Aorta (tissue), 5 donors: Measurements from ENCODE around the gene HPCAL1. TPM values are rescaled to one million over a fixed set of nuclear protein-coding genes. Genes with fewer than 3 reads are reported as not detected.

Experiments used
- ATAC-seq: fragments of 200-7000 bp; cut with Tn5 transposase; one replicate; pipeline ENCODE4 v1.9.1; 2022; ENCODE audit warnings: moderate library complexity; ENCODE audit not compliant: low FRiP score
- DNase-seq, 2 donors: peaks; one replicate each; pipeline ENCODE4 v3.0.0-alpha.2; 2020
- H3K27ac ChIP-seq, 2 donors: one replicate each; pipeline ENCODE4 v1.5.1; 2013; ENCODE audit warnings: low read length in 2 of 2, mild to moderate bottlenecking in 2 of 2, moderate library complexity in 2 of 2, control low read depth in 1 of 2, inconsistent platforms in 1 of 2, low read depth in 1 of 2
- H3K27me3 ChIP-seq, 2 donors: one replicate each; pipeline ENCODE4 v1.6.1; 2013; ENCODE audit warnings: control low read depth in 1 of 2, low read length in 1 of 2, mild to moderate bottlenecking in 1 of 2, moderate library complexity in 1 of 2; ENCODE audit not compliant: insufficient read depth in 2 of 2, control insufficient read depth in 1 of 2
- H3K36me3 ChIP-seq, 2 donors: one replicate each; pipeline ENCODE4 v1.6.1; 2013; ENCODE audit warnings: control low read depth in 1 of 2, low read length in 1 of 2, mild to moderate bottlenecking in 1 of 2; ENCODE audit not compliant: insufficient read depth in 2 of 2, control insufficient read depth in 1 of 2
- H3K4me1 ChIP-seq, 2 donors: one replicate each; pipeline ENCODE4 v1.6.1; 2013; ENCODE audit warnings: low read length in 2 of 2, control low read depth in 1 of 2, mild to moderate bottlenecking in 1 of 2, moderate library complexity in 1 of 2; ENCODE audit not compliant: insufficient read depth in 2 of 2, control insufficient read depth in 1 of 2
- H3K4me3 ChIP-seq, 2 donors: one replicate each; pipeline ENCODE4 v1.5.1; 2013; ENCODE audit warnings: low read length in 2 of 2, control low read depth in 1 of 2, mild to moderate bottlenecking in 1 of 2
- H3K9me3 ChIP-seq: one replicate; pipeline ENCODE4 v1.6.1; 2013; ENCODE audit warnings: mild to moderate bottlenecking, low read length; ENCODE audit not compliant: control insufficient read depth
- WGBS, 2 donors: extraction: QIAGEN DNeasy Blood & Tissue Kit; methylation state at CpG; one replicate each; pipeline ENCODE4 v1.1.7; 2013; 5-methylcytosine and 5-hydroxymethylcytosine counted together
- intact Hi-C, 2 donors: fragments of 100-400 bp; cut with DNase I; formaldehyde crosslinking; loops; one replicate each; pipeline versions ENCODE4 v1.14.2 to v1.15.0; 2022
- polyA plus RNA-seq, 2 donors: library from polyadenylated mRNA; stranded (reverse); fragments of 200-250 nt; gene quantifications; one replicate each; pipeline ENCODE4 v1.2.3, GENCODE V29; 2013
- total RNA-seq, 2 donors: library from RNA; stranded (reverse); fragmentation: NEBNext Ultra II Directional; extraction: Animal tissue kit (Norgen Biotek cat#: 25700); gene quantifications; one replicate each; pipeline ENCODE4 v1.2.1, GENCODE V29; 2021
- donor health status: healthy with polysubstance abuse.
- donor health status: Bipolar disorder and iron deficiency.
- donor health status: DM: no; HTN: no; CAD: no.
- donor health status: DM: no; HTN: no; CAD: no.
- donor health status: DM: yes; HTN: yes; CAD: no.

Gene HPCAL1
- total and polyA plus RNA-seq, 4 donors = 21.4 to 39.9 (median 25.3) TPM

DNA sequence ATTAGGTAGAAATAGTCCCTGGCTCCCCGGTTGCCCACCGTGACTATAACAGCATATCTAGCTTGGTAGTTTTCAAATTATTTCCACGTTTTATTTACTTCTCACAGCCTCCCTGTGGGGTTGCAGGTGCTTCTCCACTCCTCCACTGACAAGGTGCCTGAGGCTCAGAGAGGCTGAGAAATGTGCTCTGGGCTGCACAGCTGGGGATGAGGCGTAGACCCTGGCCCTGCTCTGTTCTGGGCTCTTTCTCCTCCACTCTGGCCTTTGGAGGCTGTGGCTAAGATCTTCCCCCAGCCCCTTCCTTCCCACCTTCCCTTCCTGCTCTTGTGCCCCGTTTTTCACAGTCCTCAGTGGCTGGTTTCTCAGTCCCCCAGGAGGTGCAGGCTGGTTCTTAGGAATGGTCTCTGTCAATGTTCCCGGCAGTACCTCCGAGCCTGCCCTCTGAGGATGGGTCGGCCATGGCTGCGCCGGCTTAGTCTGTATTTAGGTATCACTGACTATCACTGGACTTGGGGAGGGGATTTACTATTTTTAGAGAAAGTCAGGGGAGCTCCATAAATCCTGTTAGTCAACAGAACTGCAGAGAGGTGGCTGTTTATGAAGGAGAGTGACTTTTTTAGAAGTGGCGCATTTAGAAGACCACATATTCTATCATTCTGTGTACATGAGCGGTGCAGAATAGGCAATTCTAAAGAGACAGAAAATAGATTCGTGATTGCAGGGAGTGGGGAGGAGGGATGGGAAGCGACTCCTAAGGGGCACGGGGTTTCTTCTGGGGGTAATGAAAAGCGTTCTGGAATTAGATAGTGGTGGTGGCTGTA is 35.0 kb downstream of the HPCAL1 start:
- WGBS, 2 donors = 90% methylated on average over 16 of the region's 16 CpGs
- Histone ChIP-seq H3K4me3 (no peak overlapping the region), H3K9me3 (no peaks in the 10 kb centered on the region), H3K36me3 (no peaks in the 10 kb centered on the region), H3K27me3 (no peaks in the 10 kb centered on the region), H3K4me1 (no peaks in the 10 kb centered on the region), H3K27ac (no peak overlapping the region)
- intact Hi-C loops = no loop called here
- ATAC-seq (no peak), DNase-seq (peak in 1 of 2 donors; percentile 50)

DNA sequence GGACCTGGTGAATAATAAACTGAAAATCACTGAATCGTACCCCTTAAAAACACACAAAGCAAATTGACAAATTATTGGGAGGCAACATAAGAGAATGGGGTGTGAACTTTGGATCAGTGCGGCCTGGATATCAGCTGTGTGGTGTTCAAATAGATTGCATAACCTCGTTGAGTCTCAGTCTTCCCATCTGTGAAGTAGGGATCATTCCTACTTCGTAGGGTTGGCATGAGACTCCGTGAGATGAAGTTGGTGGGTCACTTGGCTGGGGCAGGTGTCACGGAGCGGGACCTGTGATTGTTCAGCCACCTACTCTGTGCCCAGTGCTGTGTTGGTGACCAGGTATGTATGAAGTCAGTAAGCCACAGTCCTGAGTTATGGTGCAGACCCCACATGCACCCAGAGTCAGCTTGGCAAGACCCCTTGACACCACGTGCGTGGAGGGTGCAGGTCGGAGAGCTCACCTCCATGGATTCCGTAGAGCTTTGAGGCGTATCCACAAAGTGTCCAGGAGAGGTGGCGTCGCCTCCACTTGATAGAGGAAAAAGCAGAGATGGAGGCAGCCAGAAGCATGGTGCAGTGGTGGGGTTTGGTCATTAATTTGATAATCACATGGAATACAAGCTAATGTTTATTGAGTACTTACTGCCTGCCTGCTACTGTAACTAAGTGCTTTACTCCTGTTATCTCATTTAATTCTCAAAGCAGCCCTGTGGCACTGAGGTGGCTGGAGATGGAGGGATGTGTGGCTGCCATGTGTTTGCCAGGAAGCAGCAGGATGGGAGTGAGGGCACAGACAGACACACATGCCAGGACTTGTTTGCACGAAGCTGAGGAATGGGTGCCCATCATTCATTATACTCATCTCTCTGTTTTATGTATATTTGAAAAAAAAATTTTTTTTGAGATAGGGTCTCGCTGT is 35.8 kb downstream of the HPCAL1 start:
- H3K36me3 ChIP-seq = no peaks in the 10 kb centered on the region

DNA sequence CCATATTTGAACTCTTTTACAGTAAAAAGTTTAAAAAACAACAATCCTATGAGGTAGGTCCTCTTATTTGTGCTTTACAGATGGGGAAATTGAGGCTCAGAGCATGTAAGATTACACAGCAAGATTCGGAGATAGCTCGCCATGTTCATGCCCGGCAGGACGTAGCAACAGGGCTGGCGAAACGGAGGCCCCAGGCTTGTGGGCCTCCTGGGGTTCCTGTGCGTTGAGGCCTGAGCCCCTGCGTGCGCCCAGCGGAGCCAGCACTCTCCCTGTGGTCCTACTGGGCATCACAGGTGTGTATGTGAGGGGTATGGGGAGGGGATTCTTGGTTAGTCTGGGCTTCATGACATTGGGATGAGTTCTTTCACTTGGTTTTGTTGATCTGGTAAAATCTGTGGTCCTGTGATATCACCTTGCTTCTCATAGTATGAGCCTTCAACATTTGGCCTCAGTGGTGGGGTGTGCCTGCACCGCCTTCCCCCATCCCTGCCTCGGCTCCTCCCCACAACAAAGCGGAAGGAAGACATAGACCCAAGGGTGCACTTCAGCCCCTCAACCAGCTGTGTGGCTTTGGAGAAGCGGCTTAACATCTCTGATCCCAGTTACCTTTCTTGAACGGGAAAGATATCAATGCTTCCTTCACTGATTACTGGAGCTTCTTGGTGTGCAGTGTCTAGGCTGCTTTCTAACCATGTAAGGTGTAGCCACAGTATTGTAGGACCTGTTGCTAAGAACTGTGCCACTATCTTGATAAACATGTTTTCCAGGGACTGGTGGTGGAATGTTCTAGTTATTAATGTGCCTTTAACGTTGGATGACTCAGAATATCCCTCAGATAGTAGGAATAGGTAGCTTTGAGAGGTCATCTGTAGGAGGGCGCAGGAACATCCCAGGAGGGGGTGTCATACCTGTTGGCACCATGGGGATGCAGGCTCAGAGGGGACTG is 37.2 kb downstream of the HPCAL1 start:
- DNase-seq (peak in 1 of 2 donors; percentile 42), ATAC-seq (no peak)
- intact Hi-C loops = no loop called here
- Histone ChIP-seq H3K36me3 (no peaks in the 10 kb centered on the region), H3K9me3 (no peaks in the 10 kb centered on the region), H3K27me3 (no peaks in the 10 kb centered on the region), H3K4me3 (no peak overlapping the region), H3K27ac (no peak overlapping the region), H3K4me1 (no peaks in the 10 kb centered on the region)
- 95% methylated on average over 17 of the region's 17 CpGs for WGBS, 2 donors

More for the DNA sequence above, 35.8 kb downstream of the HPCAL1 start:
- Histone ChIP-seq H3K9me3 (no peaks in the 10 kb centered on the region), H3K27me3 (no peaks in the 10 kb centered on the region), H3K4me3 (no peak overlapping the region), H3K4me1 (no peaks in the 10 kb centered on the region), H3K27ac (no peak overlapping the region)
- 96 to 97% methylated on average over 16 of the region's 16 CpGs for WGBS, 2 donors
- intact Hi-C loops = no loop called here
- DNase-seq (peak in 1 of 2 donors; percentile 30), ATAC-seq (no peak)

GRCh38 chr2:10340593-10340975 is 37.9 kb downstream of the HPCAL1 start:
- no peaks in the 10 kb centered on the region for H3K9me3 ChIP-seq
- intact Hi-C loops = no loop called here
- H3K4me3 ChIP-seq = no peak overlapping the region
- no peaks in the 10 kb centered on the region for H3K4me1 ChIP-seq
- ATAC-seq (no peak), DNase-seq (peak in 1 of 2 donors; percentile 30)
- H3K27ac ChIP-seq = no peak overlapping the region
- no peaks in the 10 kb centered on the region for H3K36me3 ChIP-seq
- 89 to 94% methylated on average over 7 of the region's 7 CpGs for WGBS, 2 donors
- no peaks in the 10 kb centered on the region for H3K27me3 ChIP-seq

GRCh38 chr2:10341193-10341592 is 38.5 kb downstream of the HPCAL1 start:
- peak in 1 of 2 donors; percentile 5 for DNase-seq
- ATAC-seq = no peak
- WGBS, 2 donors = 90 to 92% methylated on average over 8 of the region's 8 CpGs
- intact Hi-C loops = no loop called here
- Histone ChIP-seq H3K27ac (no peak overlapping the region), H3K4me1 (no peaks in the 10 kb centered on the region), H3K27me3 (no peaks in the 10 kb centered on the region), H3K9me3 (no peaks in the 10 kb centered on the region), H3K4me3 (no peak overlapping the region), H3K36me3 (no peaks in the 10 kb centered on the region)

GRCh38 chr2:10342245-10342951 is 39.7 kb downstream of the HPCAL1 start:
- DNase-seq (peak in 1 of 2 donors; percentile 70), ATAC-seq (no peak)
- Histone ChIP-seq H3K27ac (peak overlapping the region in 1 of 2 donors; percentile 11), H3K4me3 (no peak overlapping the region), H3K9me3 (no peaks in the 10 kb centered on the region), H3K36me3 (no peaks in the 10 kb centered on the region), H3K4me1 (no peaks in the 10 kb centered on the region), H3K27me3 (no peaks in the 10 kb centered on the region)
- intact Hi-C loops = no loop called here
- WGBS, 2 donors = 53 to 63% methylated on average over 18 of the region's 18 CpGs

DNA sequence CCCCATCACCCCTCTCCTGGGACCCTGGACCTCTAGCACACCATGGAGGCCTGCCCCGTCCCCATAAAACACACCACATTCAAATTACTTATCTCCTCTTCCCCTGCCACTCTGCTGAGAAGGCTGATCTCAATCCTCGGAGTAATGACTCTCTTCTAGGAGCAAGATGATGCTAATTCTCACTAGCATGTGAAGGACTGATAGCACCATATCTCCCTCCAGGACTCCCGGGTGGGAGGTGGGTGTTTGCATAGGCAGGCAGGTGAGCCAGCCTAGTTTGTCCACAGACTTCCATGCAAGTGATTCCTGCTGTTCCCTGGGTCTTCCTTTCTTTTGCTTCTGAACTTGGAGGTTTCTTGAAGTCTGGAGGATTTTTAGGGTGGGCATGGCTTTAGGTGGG is 40.5 kb downstream of the HPCAL1 start:
- DNase-seq = peak in 1 of 2 donors; percentile 7

More for the DNA sequence above, 40.5 kb downstream of the HPCAL1 start:
- no peaks in the 10 kb centered on the region for H3K27me3 ChIP-seq
- intact Hi-C loops = no loop called here
- no peaks in the 10 kb centered on the region for H3K36me3 ChIP-seq
- no peaks in the 10 kb centered on the region for H3K9me3 ChIP-seq
- WGBS, 2 donors = 95% methylated on average over 3 of the region's 3 CpGs
- ATAC-seq = no peak
- H3K4me1 ChIP-seq = no peaks in the 10 kb centered on the region
- no peak overlapping the region for H3K4me3 ChIP-seq
- H3K27ac ChIP-seq = peak overlapping the region in 1 of 2 donors; percentile 11
